ENCODE data around the gene NR2C1. TPM values are rescaled to one million over a fixed set of nuclear protein-coding genes. Genes with fewer than 3 reads are reported as not detected.

Gene NR2C1
- total and polyA plus RNA-seq, 3 donors from 2014 or later: 66.3 to 114 (median 102) TPM

DNA sequence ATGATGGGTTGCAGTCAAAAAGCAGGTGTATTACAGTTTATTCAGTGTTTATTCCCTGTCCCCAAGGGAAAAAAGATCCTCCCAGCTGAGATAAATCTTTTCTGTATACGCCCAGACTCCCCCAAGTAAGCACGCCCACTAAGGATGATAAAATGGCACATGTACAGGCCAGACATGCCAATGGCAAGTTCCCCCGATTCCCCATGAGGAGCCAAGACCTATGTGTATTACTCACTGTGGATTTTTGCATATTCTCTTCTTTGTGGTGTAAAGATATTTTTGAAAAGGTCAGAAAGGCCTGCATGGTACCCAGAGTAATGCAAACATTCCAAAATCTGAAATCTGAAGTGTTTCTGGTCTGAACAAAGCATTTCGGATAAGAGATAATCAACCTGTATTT, 22.2 kb downstream of the NR2C1 start:
- no peaks in the 10 kb centered on the region for H3K27me3 ChIP-seq
- WGBS, 2 donors: 81 to 83% methylated on average over 4 of the region's 4 CpGs
- intact Hi-C loops (cut with DNase I; ENCODE audit: low total_unique reads): no loop called here

DNA sequence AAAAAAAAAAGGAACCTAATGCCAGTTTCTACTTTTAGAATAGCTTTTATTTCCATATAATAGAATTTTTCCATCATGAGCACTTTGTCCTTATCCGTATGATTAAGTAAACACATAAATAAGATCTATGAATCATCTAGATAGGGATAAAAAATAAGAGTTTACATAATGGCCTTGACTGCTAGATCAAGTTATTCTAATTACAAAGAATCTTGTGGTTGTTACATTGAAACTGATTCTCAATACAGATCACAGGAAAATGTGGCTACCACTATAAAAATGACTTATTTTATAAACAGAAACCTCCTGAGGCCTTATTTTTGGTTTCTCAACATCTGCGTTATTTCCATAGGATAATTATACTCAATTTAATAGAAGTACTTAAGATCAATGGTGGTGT, 35.5 kb downstream of the NR2C1 start:
- Histone ChIP-seq H3K9me3 (no peaks in the 10 kb centered on the region), H3K4me3 (no peak overlapping the region), H3K27me3 (no peaks in the 10 kb centered on the region), H3K36me3 (ENCODE audit: low read depth, missing control alignments) (no peaks in the 10 kb centered on the region), H3K27ac (no peak overlapping the region), H3K4me1 (no peaks in the 10 kb centered on the region)
- WGBS, 2 donors: 79 to 80% methylated on average over 2 of the region's 2 CpGs
- DNase-seq: no peak
- TF ChIP-seq CTCF (IDR thresholded peaks at IDR 0.05): no peak
- TF ChIP-seq POLR2A (IDR thresholded peaks at IDR 0.05): no peak
- intact Hi-C loops (cut with DNase I; ENCODE audit: low total_unique reads): no loop called here

More for the DNA sequence above, 22.2 kb downstream of the NR2C1 start:
- Histone ChIP-seq H3K36me3 (ENCODE audit: low read depth, missing control alignments) (no peaks in the 10 kb centered on the region), H3K4me3 (no peak overlapping the region), H3K9me3 (no peaks in the 10 kb centered on the region), H3K4me1 (peaks cover 7% of the 10 kb centered on the region), H3K27ac (no peak overlapping the region)
- TF ChIP-seq CTCF (IDR thresholded peaks at IDR 0.05): no peak
- TF ChIP-seq POLR2A (IDR thresholded peaks at IDR 0.05): no peak
- DNase-seq: no peak

DNA sequence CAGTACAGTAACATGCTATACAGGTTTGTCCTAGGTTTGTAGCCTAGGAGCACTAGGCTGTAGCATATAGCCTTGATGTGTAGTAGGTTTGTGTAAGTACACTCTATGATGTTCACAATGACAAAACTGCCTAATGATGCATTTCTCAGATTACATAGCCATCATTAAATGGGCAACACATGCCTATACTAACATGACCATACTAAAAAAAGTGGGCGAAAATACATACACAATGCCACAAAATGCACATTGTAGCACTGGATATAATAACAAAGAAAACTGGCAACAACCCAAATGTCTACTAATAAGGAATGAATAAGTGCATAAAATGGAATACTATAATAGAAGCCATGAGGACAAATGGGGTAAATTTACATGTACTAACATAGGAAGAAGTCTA, 38.7 kb downstream of the NR2C1 start:
- DNase-seq: no peak
- no peak for TF ChIP-seq POLR2A (IDR thresholded peaks at IDR 0.05)
- TF ChIP-seq CTCF (IDR thresholded peaks at IDR 0.05): no peak
- no peak overlapping the region for H3K4me3 ChIP-seq
- 91 to 93% methylated on average over 1 of the region's 1 CpG for WGBS, 2 donors
- H3K27me3 ChIP-seq: no peaks in the 10 kb centered on the region
- H3K9me3 ChIP-seq: no peaks in the 10 kb centered on the region
- H3K27ac ChIP-seq: no peak overlapping the region
- intact Hi-C loops (cut with DNase I; ENCODE audit: low total_unique reads): no loop called here
- no peaks in the 10 kb centered on the region for H3K4me1 ChIP-seq
- no peaks in the 10 kb centered on the region for H3K36me3 ChIP-seq (ENCODE audit: low read depth, missing control alignments)

DNA sequence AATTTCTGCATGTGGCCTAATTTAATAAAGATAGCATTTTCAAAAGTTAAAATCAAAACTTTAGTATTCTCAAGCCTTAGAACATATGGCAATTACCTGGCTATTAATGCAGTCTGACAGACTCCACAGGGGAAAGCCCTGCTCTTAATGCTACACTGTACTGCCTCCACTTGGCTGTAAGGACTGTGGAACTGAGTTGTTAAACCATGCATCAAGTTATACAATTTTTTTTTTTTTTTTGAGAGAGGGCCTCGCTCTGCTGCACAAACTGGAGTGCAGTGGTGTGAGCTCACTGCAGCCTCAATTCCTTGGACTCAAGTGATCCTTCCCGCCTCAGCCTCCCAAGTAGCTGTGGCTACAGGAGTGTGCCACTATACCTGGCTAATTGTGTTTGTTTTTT, 50.9 kb downstream of the NR2C1 start:
- H3K27ac ChIP-seq: no peak overlapping the region
- WGBS, 2 donors: 90 to 96% methylated on average over 2 of the region's 2 CpGs
- H3K4me1 ChIP-seq: no peaks in the 10 kb centered on the region
- intact Hi-C loops (cut with DNase I; ENCODE audit: low total_unique reads): no loop called here
- no peaks in the 10 kb centered on the region for H3K36me3 ChIP-seq (ENCODE audit: low read depth, missing control alignments)
- H3K9me3 ChIP-seq: no peaks in the 10 kb centered on the region
- TF ChIP-seq POLR2A (IDR thresholded peaks at IDR 0.05) (no peak), CTCF (IDR thresholded peaks at IDR 0.05) (no peak)
- no peaks in the 10 kb centered on the region for H3K27me3 ChIP-seq
- no peak for DNase-seq
- H3K4me3 ChIP-seq: no peak overlapping the region

GRCh38 chr12:95017482-95017881, 55.9 kb downstream of the NR2C1 start:
- intact Hi-C loops (cut with DNase I; ENCODE audit: low total_unique reads): no loop called here
- Histone ChIP-seq H3K36me3 (ENCODE audit: low read depth, missing control alignments) (no peaks in the 10 kb centered on the region), H3K4me1 (no peaks in the 10 kb centered on the region), H3K27ac (no peak overlapping the region), H3K4me3 (no peak overlapping the region), H3K9me3 (no peaks in the 10 kb centered on the region), H3K27me3 (no peaks in the 10 kb centered on the region)
- no peak for DNase-seq
- TF ChIP-seq POLR2A (IDR thresholded peaks at IDR 0.05): no peak
- no peak for TF ChIP-seq CTCF (IDR thresholded peaks at IDR 0.05)
- WGBS, 2 donors: 69 to 83% methylated on average over 1 of the region's 1 CpG

Measured in testis (tissue), 3 donors.